WTC11 (cell line): Measurements from ENCODE around the gene IGSF5. TPM values are rescaled to one million over a fixed set of nuclear protein-coding genes. Genes with fewer than 3 reads are reported as not detected.

ENCODE experiments used
- ATAC-seq: fragments of 200-7000 bp; cut with Tn5 transposase; 2 replicates; pipeline ENCODE4 v1.10.0; 2021; ENCODE audit warnings: mild to moderate bottlenecking, moderate library complexity
- CTCF ChIA-PET: fragments of 300-600 bp; sonication (Branson Sonifier 250); formaldehyde crosslinking; loops from one replicate; lab custom pipeline; 2021; ENCODE audit warnings: antibody characterized with exemption; lab: Charles Lee
- POLR2A ChIA-PET: fragments of 350-600 bp; sonication (Branson Sonifier 250); formaldehyde crosslinking; loops from one replicate; lab custom pipeline; 2021; ENCODE audit warnings: antibody characterized with exemption; lab: Charles Lee
- DNase-seq: peaks from one replicate; pipeline ENCODE4 v3.0.0; 2021; ENCODE audit warnings: low spot score
- H3K27ac Mint-ChIP-seq: 2 replicates; pipeline ENCODE4 v1.8.0; 2021; ENCODE audit warnings: mixed read lengths
- H3K27me3 Mint-ChIP-seq: 2 replicates; pipeline ENCODE4 v1.8.0; 2021; ENCODE audit warnings: low read depth, mild to moderate bottlenecking, moderate library complexity, mixed read lengths
- H3K36me3 Mint-ChIP-seq: 2 replicates; pipeline ENCODE4 v1.8.0; 2021; ENCODE audit warnings: mixed read lengths
- H3K4me1 Mint-ChIP-seq: 2 replicates; pipeline ENCODE4 v1.8.0; 2022; ENCODE audit warnings: mixed read lengths
- H3K4me3 Mint-ChIP-seq: 2 replicates; pipeline ENCODE4 v1.8.0; 2021; ENCODE audit warnings: mild to moderate bottlenecking, moderate library complexity, mixed read lengths
- H3K9me3 Mint-ChIP-seq: 2 replicates; pipeline ENCODE4 v1.8.0; 2021; ENCODE audit warnings: mixed read lengths
- CREB1 ChIP-seq: sonication (generic); formaldehyde crosslinking; IDR thresholded peaks from 2 replicates; pipeline ENCODE4 v1.8.0; 2023; ENCODE audit warnings: mild to moderate bottlenecking, missing genetic modification reagents
- EMX1 ChIP-seq: fragments of 250-450 bp; sonication (Bioruptor Pico); IDR thresholded peaks from 2 replicates; pipeline ENCODE4 v1.8.0; 2021; ENCODE audit warnings: mild to moderate bottlenecking
- ESRRA ChIP-seq: sonication (generic); formaldehyde crosslinking; IDR thresholded peaks from 2 replicates; pipeline ENCODE4 v1.8.1; 2022; ENCODE audit warnings: mild to moderate bottlenecking, missing genetic modification reagents, borderline replicate concordance
- ETV6 ChIP-seq: sonication (generic); formaldehyde crosslinking; IDR thresholded peaks from 2 replicates; pipeline ENCODE4 v1.8.1; 2022; ENCODE audit warnings: mild to moderate bottlenecking, missing genetic modification reagents
- FOXK1 ChIP-seq: sonication (generic); formaldehyde crosslinking; IDR thresholded peaks from 2 replicates; pipeline ENCODE4 v1.8.0; 2022; ENCODE audit warnings: mild to moderate bottlenecking, moderate library complexity, missing genetic modification reagents
- GABPB1 ChIP-seq: sonication (generic); formaldehyde crosslinking; IDR thresholded peaks from 2 replicates; pipeline ENCODE4 v1.8.1; 2023; ENCODE audit warnings: mild to moderate bottlenecking, missing genetic modification reagents
- GTF2I ChIP-seq: fragments of 250-450 bp; sonication (Bioruptor Pico); conservative IDR thresholded peaks from 2 replicates; pipeline ENCODE4 v1.4.0; 2021; ENCODE audit warnings: mild to moderate bottlenecking
- KAT7 ChIP-seq: sonication (generic); formaldehyde crosslinking; IDR thresholded peaks from 2 replicates; pipeline ENCODE4 v1.8.1; 2023; ENCODE audit warnings: missing genetic modification reagents, mild to moderate bottlenecking, borderline replicate concordance
- MXD4 ChIP-seq: fragments of 250-450 bp; sonication (Bioruptor Pico); IDR thresholded peaks from 2 replicates; pipeline ENCODE4 v1.8.0; 2021; ENCODE audit warnings: mild to moderate bottlenecking, moderate library complexity, borderline replicate concordance
- NR1H2 ChIP-seq: sonication (generic); formaldehyde crosslinking; IDR thresholded peaks from 2 replicates; pipeline ENCODE4 v1.9.0; 2021; ENCODE audit warnings: mild to moderate bottlenecking, moderate library complexity, missing genetic modification reagents
- NR3C1 ChIP-seq: sonication (generic); formaldehyde crosslinking; conservative IDR thresholded peaks from 2 replicates; pipeline ENCODE4 v1.8.1; 2023; ENCODE audit warnings: low read depth, mild to moderate bottlenecking, missing genetic modification reagents
- TEAD1 ChIP-seq: sonication (generic); formaldehyde crosslinking; IDR thresholded peaks from 2 replicates; pipeline ENCODE4 v1.8.0; 2022; ENCODE audit warnings: mild to moderate bottlenecking, missing genetic modification reagents
- TP53 ChIP-seq: sonication (generic); formaldehyde crosslinking; IDR thresholded peaks from 2 replicates; pipeline ENCODE4 v1.8.1; 2023; ENCODE audit warnings: mild to moderate bottlenecking, missing genetic modification reagents
- ZNF121 ChIP-seq: sonication (generic); formaldehyde crosslinking; IDR thresholded peaks from 2 replicates; pipeline ENCODE4 v1.8.0; 2023; ENCODE audit warnings: missing genetic modification reagents
- ZNF396 ChIP-seq: fragments of 250-450 bp; sonication (Bioruptor Pico); IDR thresholded peaks from 2 replicates; pipeline ENCODE4 v1.8.0; 2021; ENCODE audit warnings: mild to moderate bottlenecking, moderate library complexity, borderline replicate concordance
- total RNA-seq: library from RNA; stranded (reverse); gene quantifications from 3 replicates; pipeline ENCODE4 v1.2.3, GENCODE V29; 2021
- TF ChIP-seq, protein P1 (sequence below): sonication (generic); formaldehyde crosslinking; IDR thresholded peaks from 2 replicates; pipeline ENCODE4 v1.8.0; 2022; ENCODE audit warnings: mild to moderate bottlenecking, missing genetic modification reagents
- TF ChIP-seq, protein P2 (sequence below): sonication (generic); formaldehyde crosslinking; IDR thresholded peaks from 2 replicates; pipeline ENCODE4 v1.8.1; 2023; ENCODE audit warnings: mild to moderate bottlenecking, missing genetic modification reagents
- TF ChIP-seq, protein P3 (sequence below): sonication (generic); formaldehyde crosslinking; IDR thresholded peaks from 2 replicates; pipeline ENCODE4 v1.8.1; 2023; ENCODE audit warnings: mild to moderate bottlenecking, missing genetic modification reagents, moderate library complexity
- TF ChIP-seq, protein P4 (sequence below): sonication (generic); formaldehyde crosslinking; IDR thresholded peaks from 2 replicates; pipeline ENCODE4 v1.8.0; 2023; ENCODE audit warnings: missing genetic modification reagents, mild to moderate bottlenecking, borderline replicate concordance
- TF ChIP-seq, protein P5 (sequence below): sonication (generic); formaldehyde crosslinking; IDR thresholded peaks from 2 replicates; pipeline ENCODE4 v1.8.0; 2022; ENCODE audit warnings: missing genetic modification reagents
- TF ChIP-seq, protein P6 (sequence below): sonication (generic); formaldehyde crosslinking; IDR thresholded peaks from 2 replicates; pipeline ENCODE4 v1.8.1; 2022; ENCODE audit warnings: mild to moderate bottlenecking, moderate library complexity, missing genetic modification reagents
- TF ChIP-seq, protein P7 (sequence below): sonication (generic); formaldehyde crosslinking; IDR thresholded peaks from 2 replicates; pipeline ENCODE4 v1.8.0; 2023; ENCODE audit warnings: missing genetic modification reagents

IGSF5 gene
- total RNA-seq, 1 experiment from 2014 or later, result 3.6 TPM

DNA sequence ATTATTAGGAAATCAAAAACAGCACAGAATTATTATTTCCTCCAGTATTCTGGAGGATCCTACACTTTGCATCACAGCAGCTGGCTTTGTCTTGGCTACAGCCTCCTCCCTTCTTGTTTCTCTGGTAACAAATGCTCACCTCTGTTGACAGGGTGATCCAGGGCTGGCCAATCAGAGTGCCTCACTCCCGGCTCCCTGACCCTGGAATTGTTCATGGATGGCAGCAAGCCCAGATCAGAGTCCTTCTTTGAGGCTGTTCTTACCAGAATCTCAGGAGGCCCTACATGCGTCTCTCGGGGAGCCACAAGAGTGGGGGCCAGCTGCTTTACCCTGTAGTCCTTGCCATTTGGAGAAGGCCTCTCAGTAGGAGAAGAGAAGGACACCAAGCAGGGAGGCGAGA, 48.4 kb upstream of the IGSF5 start:
- Mint-ChIP-seq H3K36me3 (peaks cover 6% of the 10 kb centered on the region), H3K9me3 (peaks cover 3% of the 10 kb centered on the region), H3K27ac (no peak overlapping the region), H3K4me1 (peaks cover 47% of the 10 kb centered on the region), H3K27me3 (no peaks in the 10 kb centered on the region; the same call in 1 of the 2 replicates), H3K4me3 (no peak overlapping the region)
- POLR2A ChIA-PET, result no interaction called here
- CTCF ChIA-PET, result interaction anchor here (0.9 kb wide), 1 partner anchor 21 kb away, joined by 3 read pairs; no protein-coding TSS in a partner anchor
- TF ChIP-seq ETV6 (CRISPR knock-in tag) (no peak), NR1H2 (no peak), EMX1 (CRISPR knock-in tag) (no peak), GABPB1 (CRISPR knock-in tag) (no peak), ESRRA (CRISPR knock-in tag) (no peak), ZNF396 (no peak), KAT7 (CRISPR knock-in tag) (no peak), FOXK1 (CRISPR knock-in tag) (no peak), CREB1 (CRISPR knock-in tag) (no peak), TP53 (CRISPR knock-in tag) (no peak)
- TF ChIP-seq, protein P1, sequence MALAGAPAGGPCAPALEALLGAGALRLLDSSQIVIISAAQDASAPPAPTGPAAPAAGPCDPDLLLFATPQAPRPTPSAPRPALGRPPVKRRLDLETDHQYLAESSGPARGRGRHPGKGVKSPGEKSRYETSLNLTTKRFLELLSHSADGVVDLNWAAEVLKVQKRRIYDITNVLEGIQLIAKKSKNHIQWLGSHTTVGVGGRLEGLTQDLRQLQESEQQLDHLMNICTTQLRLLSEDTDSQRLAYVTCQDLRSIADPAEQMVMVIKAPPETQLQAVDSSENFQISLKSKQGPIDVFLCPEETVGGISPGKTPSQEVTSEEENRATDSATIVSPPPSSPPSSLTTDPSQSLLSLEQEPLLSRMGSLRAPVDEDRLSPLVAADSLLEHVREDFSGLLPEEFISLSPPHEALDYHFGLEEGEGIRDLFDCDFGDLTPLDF, result no peak
- TF ChIP-seq, protein P2, sequence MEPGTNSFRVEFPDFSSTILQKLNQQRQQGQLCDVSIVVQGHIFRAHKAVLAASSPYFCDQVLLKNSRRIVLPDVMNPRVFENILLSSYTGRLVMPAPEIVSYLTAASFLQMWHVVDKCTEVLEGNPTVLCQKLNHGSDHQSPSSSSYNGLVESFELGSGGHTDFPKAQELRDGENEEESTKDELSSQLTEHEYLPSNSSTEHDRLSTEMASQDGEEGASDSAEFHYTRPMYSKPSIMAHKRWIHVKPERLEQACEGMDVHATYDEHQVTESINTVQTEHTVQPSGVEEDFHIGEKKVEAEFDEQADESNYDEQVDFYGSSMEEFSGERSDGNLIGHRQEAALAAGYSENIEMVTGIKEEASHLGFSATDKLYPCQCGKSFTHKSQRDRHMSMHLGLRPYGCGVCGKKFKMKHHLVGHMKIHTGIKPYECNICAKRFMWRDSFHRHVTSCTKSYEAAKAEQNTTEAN (CRISPR knock-in tag), result no peak
- TF ChIP-seq, protein P3, sequence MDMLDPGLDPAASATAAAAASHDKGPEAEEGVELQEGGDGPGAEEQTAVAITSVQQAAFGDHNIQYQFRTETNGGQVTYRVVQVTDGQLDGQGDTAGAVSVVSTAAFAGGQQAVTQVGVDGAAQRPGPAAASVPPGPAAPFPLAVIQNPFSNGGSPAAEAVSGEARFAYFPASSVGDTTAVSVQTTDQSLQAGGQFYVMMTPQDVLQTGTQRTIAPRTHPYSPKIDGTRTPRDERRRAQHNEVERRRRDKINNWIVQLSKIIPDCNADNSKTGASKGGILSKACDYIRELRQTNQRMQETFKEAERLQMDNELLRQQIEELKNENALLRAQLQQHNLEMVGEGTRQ (CRISPR knock-in tag), result no peak
- TF ChIP-seq, protein P4, sequence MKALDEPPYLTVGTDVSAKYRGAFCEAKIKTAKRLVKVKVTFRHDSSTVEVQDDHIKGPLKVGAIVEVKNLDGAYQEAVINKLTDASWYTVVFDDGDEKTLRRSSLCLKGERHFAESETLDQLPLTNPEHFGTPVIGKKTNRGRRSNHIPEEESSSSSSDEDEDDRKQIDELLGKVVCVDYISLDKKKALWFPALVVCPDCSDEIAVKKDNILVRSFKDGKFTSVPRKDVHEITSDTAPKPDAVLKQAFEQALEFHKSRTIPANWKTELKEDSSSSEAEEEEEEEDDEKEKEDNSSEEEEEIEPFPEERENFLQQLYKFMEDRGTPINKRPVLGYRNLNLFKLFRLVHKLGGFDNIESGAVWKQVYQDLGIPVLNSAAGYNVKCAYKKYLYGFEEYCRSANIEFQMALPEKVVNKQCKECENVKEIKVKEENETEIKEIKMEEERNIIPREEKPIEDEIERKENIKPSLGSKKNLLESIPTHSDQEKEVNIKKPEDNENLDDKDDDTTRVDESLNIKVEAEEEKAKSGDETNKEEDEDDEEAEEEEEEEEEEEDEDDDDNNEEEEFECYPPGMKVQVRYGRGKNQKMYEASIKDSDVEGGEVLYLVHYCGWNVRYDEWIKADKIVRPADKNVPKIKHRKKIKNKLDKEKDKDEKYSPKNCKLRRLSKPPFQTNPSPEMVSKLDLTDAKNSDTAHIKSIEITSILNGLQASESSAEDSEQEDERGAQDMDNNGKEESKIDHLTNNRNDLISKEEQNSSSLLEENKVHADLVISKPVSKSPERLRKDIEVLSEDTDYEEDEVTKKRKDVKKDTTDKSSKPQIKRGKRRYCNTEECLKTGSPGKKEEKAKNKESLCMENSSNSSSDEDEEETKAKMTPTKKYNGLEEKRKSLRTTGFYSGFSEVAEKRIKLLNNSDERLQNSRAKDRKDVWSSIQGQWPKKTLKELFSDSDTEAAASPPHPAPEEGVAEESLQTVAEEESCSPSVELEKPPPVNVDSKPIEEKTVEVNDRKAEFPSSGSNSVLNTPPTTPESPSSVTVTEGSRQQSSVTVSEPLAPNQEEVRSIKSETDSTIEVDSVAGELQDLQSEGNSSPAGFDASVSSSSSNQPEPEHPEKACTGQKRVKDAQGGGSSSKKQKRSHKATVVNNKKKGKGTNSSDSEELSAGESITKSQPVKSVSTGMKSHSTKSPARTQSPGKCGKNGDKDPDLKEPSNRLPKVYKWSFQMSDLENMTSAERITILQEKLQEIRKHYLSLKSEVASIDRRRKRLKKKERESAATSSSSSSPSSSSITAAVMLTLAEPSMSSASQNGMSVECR (CRISPR knock-in tag), result no peak
- no peak for DNase-seq
- ATAC-seq, result peak; percentile 80

DNA sequence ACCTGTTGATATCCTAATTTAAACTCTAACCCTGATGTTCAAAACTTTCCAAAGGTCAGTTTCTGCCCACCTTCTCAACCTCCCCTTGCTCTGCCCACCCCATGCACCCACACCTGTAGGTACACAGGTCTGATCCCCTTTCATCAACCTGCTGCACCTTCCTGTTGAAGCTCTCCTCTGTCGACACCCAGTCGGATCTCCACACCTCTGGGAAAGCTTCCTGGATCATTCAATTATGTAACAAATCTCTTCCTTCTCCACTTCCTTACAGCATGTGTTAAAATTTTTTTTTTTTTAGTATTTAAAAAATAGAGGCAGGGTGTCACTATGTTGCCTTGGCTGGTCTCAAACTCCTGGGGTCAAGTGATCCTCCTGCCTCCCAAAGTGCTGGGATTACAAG, 44.7 kb upstream of the IGSF5 start:
- Mint-ChIP-seq H3K36me3 (peaks cover 30% of the 10 kb centered on the region), H3K27me3 (peaks cover 2% of the 10 kb centered on the region), H3K27ac (no peak overlapping the region), H3K9me3 (peaks cover 29% of the 10 kb centered on the region), H3K4me1 (peaks cover 41% of the 10 kb centered on the region), H3K4me3 (no peak overlapping the region)
- DNase-seq, result no peak
- ATAC-seq, result no peak
- ChIA-PET CTCF (no interaction called here), POLR2A (no interaction called here)
- no peak for TF ChIP-seq NR3C1
- TF ChIP-seq ZNF121 (CRISPR knock-in tag), result no peak
- no peak for TF ChIP-seq TP53 (CRISPR knock-in tag)
- TF ChIP-seq NR1H2, result no peak
- TF ChIP-seq, protein P5, sequence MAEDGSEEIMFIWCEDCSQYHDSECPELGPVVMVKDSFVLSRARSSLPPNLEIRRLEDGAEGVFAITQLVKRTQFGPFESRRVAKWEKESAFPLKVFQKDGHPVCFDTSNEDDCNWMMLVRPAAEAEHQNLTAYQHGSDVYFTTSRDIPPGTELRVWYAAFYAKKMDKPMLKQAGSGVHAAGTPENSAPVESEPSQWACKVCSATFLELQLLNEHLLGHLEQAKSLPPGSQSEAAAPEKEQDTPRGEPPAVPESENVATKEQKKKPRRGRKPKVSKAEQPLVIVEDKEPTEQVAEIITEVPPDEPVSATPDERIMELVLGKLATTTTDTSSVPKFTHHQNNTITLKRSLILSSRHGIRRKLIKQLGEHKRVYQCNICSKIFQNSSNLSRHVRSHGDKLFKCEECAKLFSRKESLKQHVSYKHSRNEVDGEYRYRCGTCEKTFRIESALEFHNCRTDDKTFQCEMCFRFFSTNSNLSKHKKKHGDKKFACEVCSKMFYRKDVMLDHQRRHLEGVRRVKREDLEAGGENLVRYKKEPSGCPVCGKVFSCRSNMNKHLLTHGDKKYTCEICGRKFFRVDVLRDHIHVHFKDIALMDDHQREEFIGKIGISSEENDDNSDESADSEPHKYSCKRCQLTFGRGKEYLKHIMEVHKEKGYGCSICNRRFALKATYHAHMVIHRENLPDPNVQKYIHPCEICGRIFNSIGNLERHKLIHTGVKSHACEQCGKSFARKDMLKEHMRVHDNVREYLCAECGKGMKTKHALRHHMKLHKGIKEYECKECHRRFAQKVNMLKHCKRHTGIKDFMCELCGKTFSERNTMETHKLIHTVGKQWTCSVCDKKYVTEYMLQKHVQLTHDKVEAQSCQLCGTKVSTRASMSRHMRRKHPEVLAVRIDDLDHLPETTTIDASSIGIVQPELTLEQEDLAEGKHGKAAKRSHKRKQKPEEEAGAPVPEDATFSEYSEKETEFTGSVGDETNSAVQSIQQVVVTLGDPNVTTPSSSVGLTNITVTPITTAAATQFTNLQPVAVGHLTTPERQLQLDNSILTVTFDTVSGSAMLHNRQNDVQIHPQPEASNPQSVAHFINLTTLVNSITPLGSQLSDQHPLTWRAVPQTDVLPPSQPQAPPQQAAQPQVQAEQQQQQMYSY (CRISPR knock-in tag), result no peak
- TF ChIP-seq ZNF396, result no peak
- TF ChIP-seq GTF2I (CRISPR knock-in tag), result no peak
- TF ChIP-seq, protein P1, result no peak
- TF ChIP-seq TEAD1 (CRISPR knock-in tag), result no peak
- TF ChIP-seq, protein P6, sequence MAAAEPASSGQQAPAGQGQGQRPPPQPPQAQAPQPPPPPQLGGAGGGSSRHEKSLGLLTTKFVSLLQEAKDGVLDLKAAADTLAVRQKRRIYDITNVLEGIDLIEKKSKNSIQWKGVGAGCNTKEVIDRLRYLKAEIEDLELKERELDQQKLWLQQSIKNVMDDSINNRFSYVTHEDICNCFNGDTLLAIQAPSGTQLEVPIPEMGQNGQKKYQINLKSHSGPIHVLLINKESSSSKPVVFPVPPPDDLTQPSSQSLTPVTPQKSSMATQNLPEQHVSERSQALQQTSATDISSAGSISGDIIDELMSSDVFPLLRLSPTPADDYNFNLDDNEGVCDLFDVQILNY (CRISPR knock-in tag), result no peak
- TF ChIP-seq MXD4 (CRISPR knock-in tag), result no peak
- TF ChIP-seq, protein P7, sequence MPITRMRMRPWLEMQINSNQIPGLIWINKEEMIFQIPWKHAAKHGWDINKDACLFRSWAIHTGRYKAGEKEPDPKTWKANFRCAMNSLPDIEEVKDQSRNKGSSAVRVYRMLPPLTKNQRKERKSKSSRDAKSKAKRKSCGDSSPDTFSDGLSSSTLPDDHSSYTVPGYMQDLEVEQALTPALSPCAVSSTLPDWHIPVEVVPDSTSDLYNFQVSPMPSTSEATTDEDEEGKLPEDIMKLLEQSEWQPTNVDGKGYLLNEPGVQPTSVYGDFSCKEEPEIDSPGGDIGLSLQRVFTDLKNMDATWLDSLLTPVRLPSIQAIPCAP (CRISPR knock-in tag), result no peak
